C4-2B (cell line): ENCODE measurements around the gene FERMT3.

ENCODE experiments used
- H3K27ac ChIP-seq: fragments of 450-650 bp; 2 replicates; pipeline ENCODE4 v1.5.1; 2017
- ZFX ChIP-seq: fragments of 450-650 bp; IDR thresholded peaks from 2 replicates; pipeline ENCODE4 v1.6.1; 2017
- TF ChIP-seq, protein P1 (sequence below): fragments of 450-650 bp; conservative IDR thresholded peaks from 2 replicates; pipeline ENCODE4 v1.5.1; 2017; ENCODE audit warnings: mild to moderate bottlenecking

Gene FERMT3

DNA sequence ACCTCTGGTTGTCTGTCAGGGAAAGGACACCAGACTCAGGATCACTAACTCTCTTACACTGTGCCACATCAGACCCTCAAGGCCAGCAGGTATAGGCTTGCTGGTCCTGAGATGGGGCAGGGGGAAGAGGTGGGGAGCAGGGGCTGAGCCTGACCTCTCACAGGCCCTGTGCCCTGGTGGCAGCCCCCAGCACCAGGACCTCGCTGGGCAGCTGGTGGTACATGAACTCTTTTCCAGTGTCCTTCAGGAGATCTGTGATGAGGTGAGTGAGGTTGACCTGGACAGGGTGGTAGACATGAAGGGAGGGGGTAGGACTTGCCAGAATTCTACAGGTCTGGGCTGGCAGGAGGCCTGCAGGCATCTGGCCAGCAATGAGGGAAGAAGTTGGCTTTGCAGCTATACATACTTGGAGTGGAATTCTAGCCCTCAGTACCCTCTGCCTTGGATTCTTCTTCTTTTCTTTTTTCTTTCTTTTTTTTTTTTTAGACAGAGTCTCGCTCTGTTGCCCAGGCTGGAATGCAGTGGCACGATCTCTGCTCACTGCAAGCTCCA is 21.0 kb downstream of the FERMT3 start:
- TF ChIP-seq ZFX, result no peak
- TF ChIP-seq, protein P1, sequence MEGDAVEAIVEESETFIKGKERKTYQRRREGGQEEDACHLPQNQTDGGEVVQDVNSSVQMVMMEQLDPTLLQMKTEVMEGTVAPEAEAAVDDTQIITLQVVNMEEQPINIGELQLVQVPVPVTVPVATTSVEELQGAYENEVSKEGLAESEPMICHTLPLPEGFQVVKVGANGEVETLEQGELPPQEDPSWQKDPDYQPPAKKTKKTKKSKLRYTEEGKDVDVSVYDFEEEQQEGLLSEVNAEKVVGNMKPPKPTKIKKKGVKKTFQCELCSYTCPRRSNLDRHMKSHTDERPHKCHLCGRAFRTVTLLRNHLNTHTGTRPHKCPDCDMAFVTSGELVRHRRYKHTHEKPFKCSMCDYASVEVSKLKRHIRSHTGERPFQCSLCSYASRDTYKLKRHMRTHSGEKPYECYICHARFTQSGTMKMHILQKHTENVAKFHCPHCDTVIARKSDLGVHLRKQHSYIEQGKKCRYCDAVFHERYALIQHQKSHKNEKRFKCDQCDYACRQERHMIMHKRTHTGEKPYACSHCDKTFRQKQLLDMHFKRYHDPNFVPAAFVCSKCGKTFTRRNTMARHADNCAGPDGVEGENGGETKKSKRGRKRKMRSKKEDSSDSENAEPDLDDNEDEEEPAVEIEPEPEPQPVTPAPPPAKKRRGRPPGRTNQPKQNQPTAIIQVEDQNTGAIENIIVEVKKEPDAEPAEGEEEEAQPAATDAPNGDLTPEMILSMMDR, result no peak

DNA sequence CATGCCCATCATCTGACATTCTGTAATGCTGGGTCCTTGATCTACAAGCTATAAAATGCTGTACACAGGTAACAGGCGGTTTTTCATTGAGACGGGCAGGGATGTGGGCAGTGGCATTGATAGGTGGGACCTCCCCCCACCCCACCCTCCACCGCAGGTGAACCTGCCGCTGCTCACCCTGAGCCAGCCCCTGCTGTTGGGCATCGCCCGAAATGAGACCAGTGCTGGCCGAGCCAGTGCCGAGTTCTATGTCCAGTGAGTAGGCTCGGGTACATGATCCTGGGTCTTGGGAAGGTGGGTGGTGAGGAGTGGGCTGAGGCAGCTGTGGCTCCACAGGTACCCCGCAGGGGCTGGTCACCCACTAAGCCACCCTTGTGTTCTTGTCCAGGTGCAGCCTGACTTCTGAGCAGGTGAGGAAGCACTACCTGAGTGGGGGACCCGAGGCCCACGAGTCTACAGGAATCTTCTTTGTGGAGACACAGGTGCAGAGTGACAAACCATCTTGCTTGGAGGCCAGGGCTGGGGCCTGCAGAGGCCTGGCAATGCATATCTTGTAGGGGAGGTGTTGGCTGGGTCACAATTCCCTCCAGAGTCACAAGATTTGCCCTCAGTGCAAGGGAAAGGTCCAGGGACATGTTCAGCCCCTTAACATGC is 22.7 kb downstream of the FERMT3 start:
- TF ChIP-seq ZFX, result no peak
- TF ChIP-seq, protein P1, result no peak

More for the DNA sequence above, 21.0 kb downstream of the FERMT3 start:
- peak overlapping the region; percentile 91 for H3K27ac ChIP-seq

DNA sequence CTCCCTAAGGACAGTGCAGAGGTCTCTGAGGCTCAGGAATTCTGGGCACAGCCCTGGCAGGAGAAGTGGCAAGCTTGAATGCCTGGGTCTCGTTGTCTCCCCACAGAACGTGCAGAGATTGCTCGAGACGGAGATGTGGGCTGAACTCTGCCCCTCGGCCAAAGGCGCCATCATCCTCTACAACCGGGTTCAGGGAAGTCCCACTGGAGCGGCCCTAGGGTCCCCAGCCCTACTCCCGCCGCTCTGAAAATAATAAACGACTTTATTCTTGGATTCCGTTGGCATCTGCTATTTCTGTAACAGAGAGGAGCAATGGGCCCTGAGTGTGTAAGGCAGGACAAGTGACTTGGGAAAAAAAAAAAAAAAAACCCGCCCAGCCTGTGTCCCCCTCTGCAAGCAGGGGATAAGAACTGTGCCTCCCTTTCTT is 23.2 kb downstream of the FERMT3 start:
- peak overlapping the region; percentile 78 for H3K27ac ChIP-seq
- no peak for TF ChIP-seq ZFX

More for the DNA sequence above, 22.7 kb downstream of the FERMT3 start:
- peak overlapping the region; percentile 78 for H3K27ac ChIP-seq

DNA sequence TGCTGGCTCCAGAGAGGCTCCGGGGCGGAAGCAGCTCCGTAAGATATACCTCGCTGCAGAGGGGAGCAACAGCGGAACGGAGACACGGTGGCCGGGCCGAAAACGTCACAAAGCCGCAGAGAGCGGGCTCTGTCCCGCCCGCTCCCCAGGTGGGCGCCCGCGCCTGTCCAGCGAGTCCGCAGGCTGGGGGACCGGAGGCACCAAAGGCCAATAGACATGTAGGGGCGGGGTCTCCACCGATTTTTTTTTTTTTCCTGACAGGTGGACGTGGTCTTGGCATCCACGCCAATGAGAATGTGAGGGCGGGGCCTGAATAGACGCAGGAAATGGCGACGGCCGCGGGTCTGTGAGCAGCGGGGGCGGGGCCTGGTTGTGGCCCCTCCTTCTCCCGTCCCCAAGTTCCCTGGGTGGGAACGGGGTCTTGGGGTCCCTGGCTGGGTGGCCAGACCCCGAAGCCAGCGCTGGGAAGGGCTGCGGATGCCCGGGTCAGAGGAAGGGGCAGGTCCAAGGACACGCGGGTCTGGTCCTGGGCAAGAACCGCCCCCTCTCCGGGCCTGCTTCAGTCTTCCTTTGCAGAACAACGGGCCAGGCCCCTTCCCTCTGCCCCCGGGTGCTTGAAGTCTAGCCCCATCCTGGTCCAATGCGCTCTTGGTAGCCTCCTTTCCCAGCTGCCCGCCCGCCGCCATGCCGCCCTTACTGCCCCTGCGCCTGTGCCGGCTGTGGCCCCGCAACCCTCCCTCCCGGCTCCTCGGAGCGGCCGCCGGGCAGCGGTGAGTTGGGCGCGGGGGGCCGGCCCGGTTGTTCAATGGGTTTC is 23.9 kb downstream of the FERMT3 start, which contains the start of gene DNAJC4:
Gene DNAJC4, plus strand, starts transcription at position 378 of the 814 bp plus-strand sequence. Its CDS starts 307 bp downstream, at position 685.
- peak within 1 kb of the TSS; percentile 78 for H3K27ac ChIP-seq
- TF ChIP-seq, protein P1, result no peak
- TF ChIP-seq ZFX, result no peak; the same call in 1 of the 2 replicates

DNA sequence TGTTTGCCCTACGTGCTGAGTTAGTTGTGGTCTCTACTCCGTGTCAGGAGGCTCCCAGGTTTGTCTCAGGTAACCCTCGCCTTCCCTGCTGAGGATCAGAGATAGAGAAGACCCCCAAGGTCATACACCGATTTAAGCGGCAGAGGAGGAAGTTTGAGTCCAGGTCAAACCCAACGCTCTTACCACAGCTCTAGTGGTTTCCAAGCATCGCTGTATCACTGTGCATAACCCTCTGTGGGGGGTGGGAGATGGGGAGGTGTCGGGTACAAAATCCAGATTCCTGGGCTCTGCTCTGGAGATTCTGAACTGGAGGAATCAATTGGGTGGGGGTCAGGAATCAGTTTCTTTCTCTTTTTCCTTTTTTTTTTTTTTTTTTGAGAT is 24.5 kb downstream of the FERMT3 start:
- no peak for TF ChIP-seq ZFX
- TF ChIP-seq, protein P1, result no peak
- peak overlapping the region; percentile 78 for H3K27ac ChIP-seq

DNA sequence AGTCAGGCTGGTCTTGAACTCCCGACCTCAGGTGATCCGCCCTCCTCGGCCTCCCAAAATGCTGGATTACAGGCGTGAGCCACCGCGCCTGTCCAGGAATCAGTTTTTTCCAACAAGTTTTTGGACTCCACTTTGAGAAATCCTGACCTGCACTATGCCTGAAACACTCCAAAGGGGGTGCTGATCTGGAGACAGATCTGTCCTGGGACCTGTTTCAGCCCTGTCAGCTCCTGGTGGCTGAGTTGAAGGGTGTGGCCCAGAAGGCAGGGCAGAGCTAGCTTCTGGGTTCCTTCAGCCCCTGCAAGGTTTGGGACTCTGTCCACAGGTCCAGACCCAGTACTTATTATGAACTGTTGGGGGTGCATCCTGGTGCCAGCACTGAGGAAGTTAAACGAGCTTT is 25.0 kb downstream of the FERMT3 start:
- no peak overlapping the region for H3K27ac ChIP-seq
- no peak for TF ChIP-seq ZFX
- TF ChIP-seq, protein P1, result no peak

DNA sequence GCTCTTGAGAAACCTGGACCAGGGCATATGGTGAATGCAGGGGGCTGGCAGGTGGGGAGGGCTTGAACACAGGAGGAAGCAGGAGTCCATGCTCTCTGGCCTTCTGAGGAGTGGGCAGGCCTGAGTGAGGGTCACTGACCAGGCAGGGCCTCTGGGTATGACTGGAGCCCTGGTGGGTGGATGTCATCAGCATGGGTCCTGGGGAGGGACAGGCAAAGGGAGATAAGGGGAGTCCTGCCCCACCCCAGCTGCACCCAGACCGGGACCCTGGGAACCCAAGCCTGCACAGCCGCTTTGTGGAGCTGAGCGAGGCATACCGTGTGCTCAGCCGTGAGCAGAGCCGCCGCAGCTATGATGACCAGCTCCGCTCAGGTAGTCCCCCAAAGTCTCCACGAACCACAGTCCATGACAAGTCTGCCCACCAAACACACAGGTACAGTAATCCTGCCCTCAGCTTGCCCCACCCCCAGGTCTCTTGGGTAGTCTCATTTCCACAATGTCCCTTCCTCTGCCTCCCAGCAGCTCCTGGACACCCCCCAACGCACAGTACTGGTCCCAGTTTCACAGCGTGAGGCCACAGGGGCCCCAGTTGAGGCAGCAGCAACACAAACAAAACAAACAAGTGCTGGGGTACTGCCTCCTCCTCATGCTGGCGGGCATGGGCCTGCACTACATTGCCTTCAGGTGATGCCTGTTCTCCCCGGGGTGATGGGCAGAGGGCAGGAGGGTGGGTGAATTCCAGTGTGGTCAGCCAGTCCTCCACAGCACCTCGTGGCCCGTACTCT is 25.9 kb downstream of the FERMT3 start:
- H3K27ac ChIP-seq, result no peak overlapping the region
- TF ChIP-seq ZFX, result no peak
- TF ChIP-seq, protein P1, result no peak
